HEK293T (cell line): Measurements from ENCODE around the gene NECTIN4.

ENCODE experiments used
- BHLHE40 ChIP-seq: fragments of 450-650 bp; IDR thresholded peaks from 2 replicates; pipeline ENCODE4 v1.6.1; 2016; ENCODE audit warnings: mild to moderate bottlenecking, moderate library complexity, borderline replicate concordance
- ELF4 ChIP-seq: fragments of 450-650 bp; IDR thresholded peaks from 2 replicates; pipeline ENCODE4 v1.6.1; 2017; ENCODE audit warnings: antibody characterized with exemption
- L3MBTL2 ChIP-seq: fragments of 450-650 bp; conservative IDR thresholded peaks from 2 replicates; pipeline ENCODE4 v1.6.1; 2016; ENCODE audit warnings: mild to moderate bottlenecking
- LEF1 ChIP-seq: fragments of 450-650 bp; IDR thresholded peaks from 2 replicates; pipeline ENCODE4 v1.6.1; 2017; ENCODE audit warnings: mild to moderate bottlenecking, borderline replicate concordance
- SP1 ChIP-seq: fragments of 450-650 bp; IDR thresholded peaks from 2 replicates; pipeline ENCODE4 v1.6.1; 2017
- ZNF384 ChIP-seq: fragments of 450-650 bp; IDR thresholded peaks from 2 replicates; pipeline ENCODE4 v1.6.1; 2016

DNA sequence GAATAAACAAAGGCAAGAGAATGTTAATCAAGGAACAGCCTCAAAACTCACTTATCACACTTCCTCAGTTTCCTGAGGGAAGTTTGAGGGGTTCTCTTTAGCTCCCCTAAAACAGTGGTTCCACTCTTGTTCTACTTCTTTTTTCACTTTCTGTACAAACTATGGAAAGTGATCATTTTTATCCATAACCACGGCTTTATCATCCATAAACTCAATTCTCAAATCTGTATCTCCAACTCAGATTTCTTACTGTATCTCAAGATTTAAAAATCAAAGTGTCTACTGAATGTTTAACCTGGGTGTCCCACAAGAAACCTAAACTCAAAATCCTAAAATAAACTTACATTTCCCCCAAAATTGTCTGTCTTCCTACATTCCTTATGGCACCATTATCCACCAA, 24.6 kb upstream of the NECTIN4 start:
- TF ChIP-seq SP1 = no peak
- no peak for TF ChIP-seq LEF1
- no peak for TF ChIP-seq ELF4
- no peak for TF ChIP-seq BHLHE40
- no peak for TF ChIP-seq ZNF384
- no peak for TF ChIP-seq L3MBTL2
